Stomach (tissue), 4 donors: ENCODE results near the gene ARHGEF10L.

Source experiments
- CTCF ChIP-seq, 7 experiments: fragments of 450-650 bp in 4 of 7; fragments of 200-600 bp in 3 of 7; sonication (generic) in 3 of 7; IDR thresholded peaks; one replicate each; pipeline ENCODE4 v1.5.1; 2016 to 2019; ENCODE audit warnings: antibody characterized with exemption in 7 of 7, control low read depth in 2 of 7, mild to moderate bottlenecking in 1 of 7
- POLR2A ChIP-seq, 4 donors: fragments of 450-650 bp; IDR thresholded peaks; one replicate each; pipeline ENCODE4 v1.6.1; 2016; ENCODE audit warnings: antibody characterized with exemption in 4 of 4, control low read depth in 2 of 4, mild to moderate bottlenecking in 1 of 4, moderate library complexity in 1 of 4

GRCh38 chr1:17669866-17670451, 130.5 kb downstream of the ARHGEF10L start:
- TF ChIP-seq CTCF (IDR thresholded peaks at IDR 0.05) (no peak), POLR2A (IDR thresholded peaks at IDR 0.05) (no peak)
